HL-60 (cell line): ENCODE measurements around the gene IMP4.

Experiments used
- DNase-seq, 2 experiments: peaks; one replicate each; pipeline ENCODE4 v3.0.0-alpha.2; 2010 to 2020; ENCODE audit warnings: low read depth in 1 of 2, low spot score in 1 of 2
- H3K27ac ChIP-seq: fragments of 250-450 bp; sonication (Bioruptor Pico); replicated peaks from 2 replicates; pipeline ENCODE4 v1.5.1; 2020; ENCODE audit warnings: mild to moderate bottlenecking, moderate library complexity
- H3K27me3 ChIP-seq: fragments of 250-450 bp; sonication (Bioruptor Pico); 2 replicates; pipeline ENCODE4 v1.5.1; 2021; ENCODE audit warnings: mild to moderate bottlenecking, moderate library complexity; ENCODE audit not compliant: insufficient read depth, poor library complexity, severe bottlenecking
- H3K4me3 ChIP-seq: replicated peaks from 2 replicates; pipeline ENCODE4 v1.5.1; 2011; ENCODE audit warnings: mild to moderate bottlenecking, control low read depth, low read length; ENCODE audit not compliant: insufficient read depth
- CTCF ChIP-seq: IDR thresholded peaks from one replicate; pipeline ENCODE4 v1.5.1; 2011; ENCODE audit warnings: low read length, control low read depth, inconsistent platforms; ENCODE audit not compliant: insufficient read depth
- GABPA ChIP-seq: IDR thresholded peaks from 2 replicates; pipeline ENCODE4 v1.6.1; 2012; ENCODE audit warnings: low read depth
- POLR2AphosphoS5 ChIP-seq: IDR thresholded peaks from 2 replicates; pipeline ENCODE4 v1.6.1; 2012; ENCODE audit warnings: low read depth
- REST ChIP-seq: IDR thresholded peaks from 2 replicates; pipeline ENCODE4 v1.6.1; 2012; ENCODE audit warnings: low read depth; ENCODE audit not compliant: insufficient replicate concordance
- SPI1 ChIP-seq: IDR thresholded peaks from 2 replicates; pipeline ENCODE4 v1.6.1; 2012; ENCODE audit warnings: low read depth, mild to moderate bottlenecking, borderline replicate concordance

Gene IMP4

GRCh38 chr2:130307850-130308249, 34.8 kb upstream of the IMP4 start:
- Histone ChIP-seq H3K4me3 (no peak overlapping the region), H3K27ac (no peak overlapping the region), H3K27me3 (no peaks in the 10 kb centered on the region)
- TF ChIP-seq POLR2AphosphoS5 = no peak
- no peak for TF ChIP-seq SPI1
- DNase-seq = no peak

- Histone ChIP-seq H3K27me3 (no peaks in the 10 kb centered on the region), H3K4me3 (no peak overlapping the region), H3K27ac (no peak overlapping the region)
- DNase-seq = no peak
- TF ChIP-seq GABPA (no peak), SPI1 (no peak), CTCF (no peak), POLR2AphosphoS5 (no peak), REST (no peak)
Measured at GRCh38 chr2:130310881-130311280, 31.8 kb upstream of the IMP4 start.

GRCh38 chr2:130313812-130314334, 28.8 kb upstream of the IMP4 start:
- DNase-seq = no peak
- Histone ChIP-seq H3K27me3 (no peaks in the 10 kb centered on the region), H3K4me3 (no peak overlapping the region), H3K27ac (no peak overlapping the region)
- TF ChIP-seq SPI1 (no peak), GABPA (no peak), POLR2AphosphoS5 (no peak), REST (no peak), CTCF (no peak)

GRCh38 chr2:130314377-130314776, 28.3 kb upstream of the IMP4 start:
- no peak overlapping the region for H3K4me3 ChIP-seq
- H3K27me3 ChIP-seq = no peaks in the 10 kb centered on the region
- no peak overlapping the region for H3K27ac ChIP-seq
- no peak for DNase-seq
- no peak for TF ChIP-seq CTCF
